Suppressor macrophage treated with lipopolysaccharide for 4 hours (primary cell): ENCODE measurements around the gene ZMYM5.
"Not testable (repeated sequence)": the region's sequence is repeated elsewhere in the genome, so short reads cannot be mapped to it uniquely, and the experiment has no call there.

Experiments used
- DNase-seq: peaks from one replicate; pipeline ENCODE4 v3.0.0-alpha.2; 2020

ZMYM5 gene

DNA sequence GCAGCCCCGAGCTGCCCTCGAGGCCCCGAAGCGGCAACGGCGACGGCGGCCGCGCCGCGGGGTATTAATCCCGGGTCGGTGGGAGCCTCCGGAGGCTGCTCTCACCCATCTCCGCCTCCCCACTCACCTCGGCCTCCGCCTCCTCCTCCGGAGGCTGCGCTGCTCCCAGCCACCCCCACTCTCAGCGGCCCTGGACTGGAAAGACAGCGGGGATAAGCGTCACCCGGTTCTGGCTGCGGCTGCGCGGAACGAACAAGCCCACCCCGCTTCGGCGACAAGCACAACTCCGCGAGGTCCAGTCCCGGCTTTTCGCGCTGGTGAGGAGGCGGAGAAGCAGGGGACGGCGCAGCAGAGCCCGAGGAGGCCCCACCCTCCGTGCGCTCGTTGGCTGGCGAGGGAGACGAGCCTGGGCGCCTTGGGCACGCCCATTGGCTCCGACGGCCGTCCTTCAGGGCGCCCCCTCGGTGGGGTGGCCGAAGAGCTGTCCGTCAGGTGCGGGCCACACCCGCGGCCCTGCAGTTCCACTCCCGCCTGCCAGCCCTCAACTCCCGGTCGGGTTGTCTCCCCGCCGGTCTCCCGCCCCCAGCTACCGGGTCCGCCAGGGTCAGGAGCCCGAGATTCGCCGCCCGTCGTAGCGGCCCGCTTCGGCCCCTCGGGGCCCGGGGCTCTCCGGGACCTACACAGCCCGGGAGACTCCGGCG, at the start of gene ZMYM5:
TSS of gene ZMYM5 (minus strand) at position 327 of the 701 bp plus-strand sequence. CDS start 11,469 bp downstream, outside the sequence.
- DNase-seq: peak; percentile 99

DNA sequence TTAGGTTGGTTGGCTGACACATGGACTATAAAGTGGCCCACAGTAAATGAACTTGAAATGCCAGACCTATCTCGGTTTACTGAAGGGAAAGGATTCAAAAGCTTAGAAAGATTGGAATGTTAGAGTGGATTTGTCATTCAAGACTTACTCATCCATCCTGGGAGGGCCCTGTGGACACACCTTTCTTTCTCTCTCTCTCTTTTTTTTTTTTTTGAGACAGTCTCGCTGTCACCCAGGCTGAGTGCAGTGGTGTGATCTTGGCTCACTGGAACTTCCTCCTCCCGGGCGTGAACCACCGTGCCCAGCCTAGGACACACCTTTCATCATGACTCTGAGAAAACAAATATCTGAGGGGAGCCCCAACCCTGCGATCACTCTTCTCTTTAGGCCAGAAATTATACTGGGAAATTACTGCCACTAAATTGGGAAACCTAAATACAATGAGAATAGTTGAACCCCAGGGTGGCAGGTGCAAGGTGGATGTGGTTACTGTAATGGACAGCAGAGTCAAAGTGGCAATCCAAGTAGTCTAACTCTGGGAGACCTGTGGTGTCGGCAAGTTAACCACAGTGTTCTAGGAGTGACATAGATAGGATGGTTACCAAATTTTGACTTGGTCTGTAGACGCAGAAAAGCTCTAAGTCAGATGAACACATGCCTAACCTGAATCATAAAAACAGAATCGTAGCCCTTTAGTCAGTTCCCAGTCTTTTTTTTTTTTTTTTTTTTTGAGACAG, 47.1 kb upstream of the ZMYM5 start:
- no peak for DNase-seq

DNA sequence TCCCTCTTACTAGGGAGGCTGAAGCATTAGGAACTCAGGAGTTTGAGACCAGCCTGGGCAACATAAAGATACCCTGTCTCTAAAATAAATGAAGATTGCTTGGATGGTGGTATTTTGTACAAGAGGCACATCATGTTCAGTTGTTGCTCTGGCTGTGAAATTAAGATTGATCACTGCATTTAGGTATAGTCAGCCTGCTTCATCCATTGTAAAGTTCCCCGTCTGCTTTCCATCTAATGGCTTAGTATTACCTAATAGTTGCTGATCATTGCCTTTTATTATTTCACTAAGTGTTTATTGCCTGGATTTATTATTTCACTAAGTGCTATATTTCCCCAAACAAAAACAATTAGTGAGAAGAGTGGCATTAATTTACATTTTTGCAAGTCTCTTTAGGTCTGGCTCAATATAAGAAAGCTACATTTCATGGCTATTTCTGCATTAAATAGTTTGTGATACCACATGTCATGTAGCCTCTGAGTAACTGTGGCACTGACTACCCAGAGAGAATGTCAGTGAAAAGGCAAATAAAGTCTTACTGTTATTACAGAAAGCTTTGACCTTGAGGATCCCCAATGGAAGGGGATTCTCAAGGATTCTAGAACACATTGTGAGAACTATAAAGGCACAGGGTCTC, 45.0 kb upstream of the ZMYM5 start:
- no peak for DNase-seq

DNA sequence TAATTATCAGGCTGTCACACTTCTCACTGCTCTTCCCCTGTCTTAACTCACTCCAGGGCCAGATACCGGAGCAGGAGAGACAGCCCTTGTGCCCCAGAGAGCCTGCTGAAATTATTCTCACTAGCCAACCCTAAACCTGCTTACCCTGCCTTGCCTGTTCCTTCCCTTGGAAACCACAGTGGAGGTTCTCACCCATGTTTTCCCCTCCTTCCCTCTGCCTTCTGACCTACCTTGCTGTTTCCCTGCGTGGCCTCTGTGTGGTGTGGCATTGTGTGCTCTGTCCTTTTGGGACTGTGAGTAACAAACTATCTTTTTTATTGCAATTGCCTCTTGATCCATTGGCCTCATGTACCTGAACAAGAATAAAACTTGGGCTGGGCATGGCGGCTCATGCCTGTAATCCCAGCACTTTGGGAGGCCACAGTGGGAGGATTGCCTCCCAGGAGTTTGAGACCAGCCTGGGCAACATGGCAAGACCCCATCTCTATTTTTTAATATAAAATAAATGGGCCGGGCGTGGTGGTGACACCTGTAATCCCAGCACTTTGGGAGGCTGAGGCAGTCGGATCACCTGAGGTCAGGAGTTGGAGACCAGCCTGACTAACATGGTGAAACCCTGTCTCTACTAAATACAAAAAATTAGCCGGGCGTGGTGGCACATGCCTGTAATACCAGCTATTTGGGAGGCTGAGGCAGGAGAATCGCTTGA, 42.2 kb upstream of the ZMYM5 start:
- not testable (repeated sequence) for DNase-seq

DNA sequence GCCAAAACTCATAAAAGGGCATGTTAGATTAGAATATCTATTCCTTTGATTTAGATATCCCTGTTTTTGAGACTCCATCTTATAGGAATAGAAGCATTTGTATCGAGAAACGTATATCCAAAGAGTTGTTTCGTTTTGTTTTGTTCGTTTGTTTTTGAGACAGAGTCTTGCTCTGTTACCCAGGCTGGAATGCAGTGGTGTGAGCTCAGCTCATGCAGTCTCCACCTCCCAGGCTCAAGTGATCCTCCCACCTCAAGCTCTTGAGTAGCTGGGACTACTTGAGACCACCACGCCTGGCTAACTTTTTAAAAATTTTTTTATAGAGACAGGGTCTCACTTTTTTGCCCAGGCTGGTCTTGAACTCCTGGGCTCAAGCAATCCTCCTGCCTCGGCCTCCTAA, 26.6 kb upstream of the ZMYM5 start:
- DNase-seq: no peak

DNA sequence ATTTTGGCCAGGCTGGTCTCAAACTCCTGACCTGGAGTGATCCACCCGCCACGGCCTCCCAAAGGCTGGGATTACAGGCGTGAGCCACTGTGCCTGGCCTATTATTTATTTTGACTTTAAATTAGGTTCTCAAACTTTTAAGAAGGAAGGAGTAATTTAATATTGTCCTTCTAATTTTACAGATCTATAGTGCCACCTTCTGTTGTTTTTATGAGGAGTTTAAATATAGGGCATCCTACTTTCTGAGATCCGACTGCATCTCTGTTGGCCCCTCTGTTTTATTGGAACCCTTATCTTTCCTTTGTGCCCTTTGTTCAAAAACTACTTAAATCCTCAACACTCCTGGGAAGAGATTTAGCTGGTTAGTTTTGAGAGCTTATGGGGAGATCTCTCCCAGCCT, 25.4 kb upstream of the ZMYM5 start:
- no peak for DNase-seq

DNA sequence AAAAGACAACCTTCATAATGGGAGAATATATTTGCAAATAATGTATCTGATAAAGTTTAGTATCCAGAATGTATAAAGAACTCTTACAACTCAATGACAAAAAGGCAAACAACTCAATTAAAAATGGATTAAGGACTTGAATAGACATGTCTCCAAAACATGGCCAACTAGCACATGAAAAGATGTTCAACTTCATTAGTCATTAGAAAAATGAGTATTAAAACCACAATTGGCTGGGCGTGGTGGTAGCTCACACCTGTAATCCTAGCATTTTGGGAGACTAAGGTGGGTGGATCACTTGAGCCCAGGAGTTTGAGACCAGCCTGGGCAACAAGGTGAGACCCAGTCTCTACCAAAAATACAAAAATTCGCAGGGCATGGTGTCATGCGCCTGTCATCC, 18.8 kb upstream of the ZMYM5 start:
- DNase-seq: no peak

DNA sequence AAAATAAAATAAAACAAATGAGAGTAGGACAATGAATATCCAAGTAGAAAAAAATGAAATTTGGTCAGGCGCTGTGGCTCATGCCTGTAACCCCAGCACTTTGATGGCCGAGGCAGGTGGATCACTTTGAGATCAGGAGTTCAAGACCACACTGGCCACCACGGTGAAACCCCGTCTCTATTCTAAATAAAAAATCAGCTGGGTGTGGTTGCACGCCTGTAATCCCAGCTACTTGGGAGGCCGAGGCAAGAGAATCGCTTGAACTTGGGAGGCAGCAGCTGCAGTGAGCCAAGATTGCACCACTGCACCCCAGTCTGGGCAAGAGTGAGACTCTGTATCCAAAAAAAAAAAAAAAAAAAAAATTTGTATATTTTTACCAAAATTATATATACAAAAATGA, 18.2 kb upstream of the ZMYM5 start:
- no peak for DNase-seq

DNA sequence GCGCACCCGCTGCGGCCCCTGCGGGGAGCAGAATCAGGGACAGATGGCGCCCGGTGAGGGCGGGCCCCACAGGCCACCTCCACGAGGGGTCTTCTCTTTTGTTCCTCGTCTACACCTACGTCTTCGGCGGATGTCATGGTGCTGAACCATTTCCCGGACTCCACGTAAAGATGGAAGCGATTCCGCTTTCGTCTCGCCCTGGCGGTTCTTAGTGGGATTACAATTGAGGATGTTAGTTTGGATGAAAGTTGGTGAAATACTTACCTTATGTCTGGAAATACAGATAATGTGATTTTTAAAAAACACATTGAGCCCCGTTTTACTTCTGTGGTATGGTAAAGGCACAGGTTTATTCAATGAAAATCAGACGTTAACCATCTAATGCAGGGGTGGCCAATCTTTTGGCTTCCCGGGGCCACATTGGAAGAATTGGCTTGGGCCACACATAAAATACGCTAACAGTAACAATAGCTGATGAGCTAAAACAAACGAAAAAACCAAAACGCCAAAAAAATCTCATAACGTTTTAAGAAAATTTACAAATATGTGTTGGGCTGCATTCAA, 1.4 kb upstream of the ZMYM5 start:
- peak; percentile 83 for DNase-seq

DNA sequence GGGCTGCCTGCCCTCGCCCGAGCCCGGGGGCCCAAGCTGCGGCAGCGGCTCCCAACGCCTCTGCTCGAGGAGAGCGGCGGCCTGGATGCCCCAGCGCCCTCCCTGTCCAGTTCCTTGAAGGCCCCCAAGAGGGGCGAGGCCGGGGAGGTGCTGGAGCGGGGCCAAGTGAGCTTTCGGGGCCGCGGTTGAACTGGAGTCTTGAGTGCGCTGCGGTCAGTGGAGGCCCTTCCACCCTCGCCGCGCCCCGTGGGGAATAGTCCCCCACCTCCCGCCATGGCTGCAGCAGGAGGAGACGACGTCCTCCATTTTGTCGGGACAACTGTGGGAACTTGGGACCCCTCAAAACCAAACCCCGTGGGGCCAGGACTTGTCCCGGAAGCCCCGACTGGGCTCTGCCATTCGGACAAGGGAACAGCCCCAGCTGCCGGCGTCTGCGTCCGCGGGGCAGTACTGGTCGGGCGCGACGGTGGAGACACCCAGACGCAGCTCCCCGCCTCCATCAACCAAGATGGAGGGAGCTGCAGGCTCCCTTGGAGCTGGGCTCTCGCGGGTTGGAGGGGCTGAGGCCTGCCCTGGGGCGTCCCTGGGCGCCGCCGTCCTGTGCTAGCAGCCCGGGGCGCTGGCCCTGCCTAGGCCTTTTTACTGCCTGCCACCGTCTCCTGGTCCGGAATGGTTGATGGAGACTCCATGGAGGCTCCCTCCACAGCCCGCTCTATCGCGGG, 736 bp upstream of the ZMYM5 start:
- DNase-seq: peak; percentile 29

DNA sequence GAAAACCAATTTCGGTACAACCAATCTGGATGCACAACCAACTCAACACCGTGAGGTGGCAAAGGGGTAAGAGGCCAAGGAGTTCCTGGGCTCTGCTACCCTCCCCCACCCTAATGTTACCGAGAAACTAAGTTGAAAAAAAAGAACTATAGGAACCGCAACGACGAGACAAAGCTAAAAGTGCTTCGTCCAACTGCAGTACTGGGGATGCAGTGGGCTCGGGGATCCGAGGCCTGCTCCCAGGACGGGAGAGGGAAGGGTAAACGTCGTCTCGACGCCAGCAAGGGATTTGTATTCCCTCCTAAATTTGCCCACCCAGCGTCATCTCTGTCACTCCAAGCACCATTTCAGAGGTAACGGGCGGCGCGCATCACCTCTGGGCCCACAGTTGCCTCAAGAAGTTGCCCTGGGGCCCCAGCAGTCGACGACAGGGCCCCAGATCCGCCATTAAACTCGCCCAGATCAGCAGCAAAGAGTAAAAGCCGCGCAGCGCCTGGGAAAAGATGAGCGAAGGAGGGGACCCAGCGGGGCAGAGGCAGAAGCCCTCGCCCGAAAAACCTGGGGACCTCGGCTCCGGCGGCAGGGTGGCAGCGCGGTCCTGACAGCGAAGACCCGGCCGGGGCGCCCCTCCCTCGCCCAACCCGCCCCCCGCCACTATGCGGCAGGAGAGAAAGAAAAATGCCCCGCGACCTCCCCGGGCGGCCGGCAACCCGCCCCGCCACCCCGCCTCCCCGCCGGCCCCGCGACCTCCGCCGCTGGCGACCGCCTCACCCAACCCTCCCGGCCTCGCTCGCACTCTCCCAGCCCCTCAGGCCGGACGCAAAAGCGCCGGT, 752 bp downstream of the ZMYM5 start:
- DNase-seq: peak; percentile 21

DNA sequence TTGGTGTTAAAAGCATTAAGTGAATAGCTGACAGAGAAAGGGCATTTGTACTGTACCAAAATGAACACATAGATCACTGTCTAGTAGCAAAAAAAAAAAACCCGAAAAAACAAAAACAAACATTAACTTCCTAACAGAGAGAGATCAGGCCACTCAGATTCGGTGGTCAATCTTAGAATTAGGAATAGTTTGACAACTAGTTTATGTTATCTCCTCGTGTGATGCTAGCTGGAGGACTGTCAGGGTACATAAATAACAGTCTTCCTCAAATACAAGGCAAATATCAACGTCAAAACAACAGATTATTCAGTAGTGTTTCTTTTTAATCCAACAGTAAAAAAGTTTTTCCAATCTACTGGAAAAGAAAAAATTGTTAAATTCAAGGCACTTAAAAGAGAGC, 1.7 kb downstream of the ZMYM5 start:
- DNase-seq: no peak

DNA sequence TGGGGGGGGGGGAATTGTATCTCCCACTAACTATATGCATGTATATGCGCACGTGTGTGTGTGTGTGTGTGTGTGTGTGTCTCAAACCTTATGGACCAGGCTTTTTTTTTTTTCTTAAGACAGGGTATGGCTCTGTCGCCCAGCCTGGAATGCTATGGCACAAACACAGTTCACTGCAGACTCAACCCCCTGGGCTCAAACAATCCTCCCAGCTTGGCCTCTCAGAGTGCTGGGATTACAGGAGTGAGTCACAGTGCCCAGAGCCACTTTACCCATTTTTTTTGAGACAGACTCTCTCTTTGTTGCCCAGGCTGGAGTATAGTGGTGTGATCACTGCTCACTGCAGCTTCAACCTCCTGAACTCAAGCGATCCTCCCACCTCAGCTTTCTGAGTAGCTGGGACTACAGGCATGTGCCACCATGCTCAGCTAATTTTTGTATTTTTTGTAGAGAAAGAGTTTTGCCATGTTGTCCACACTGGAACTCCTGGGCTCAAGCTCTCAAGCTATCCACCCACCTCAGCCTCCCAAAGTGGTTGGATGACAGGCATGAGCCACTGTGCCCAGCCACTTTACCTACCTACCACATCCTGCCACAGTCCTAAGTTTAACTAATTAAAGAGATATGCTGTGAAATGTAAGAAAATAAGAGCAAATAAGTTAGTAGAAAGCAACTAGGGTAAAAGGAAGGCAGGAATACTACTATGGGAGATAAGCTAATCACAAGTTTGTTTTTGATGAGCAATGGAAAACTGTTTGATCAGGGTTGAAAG, 2.4 kb downstream of the ZMYM5 start:
- DNase-seq: no peak

DNA sequence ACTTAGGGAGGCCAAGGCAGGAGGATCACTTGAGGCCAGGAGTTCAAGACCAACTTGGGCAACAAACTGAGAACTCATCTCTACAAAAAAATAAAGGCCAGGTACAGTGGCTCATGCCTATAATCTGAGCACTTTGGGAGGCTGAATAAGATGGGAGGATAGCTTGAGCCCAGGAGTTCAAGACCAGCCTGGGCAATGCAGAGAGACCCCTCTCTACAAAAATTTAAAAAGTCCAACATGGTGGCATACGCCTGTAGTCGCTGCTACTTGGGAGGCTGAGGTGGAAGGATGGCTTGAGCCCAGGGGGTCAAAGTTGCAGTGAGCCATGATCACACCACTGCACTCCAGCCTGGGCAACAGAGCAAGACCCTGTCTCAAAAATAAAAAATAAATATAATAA, 5.8 kb downstream of the ZMYM5 start:
- DNase-seq: not testable (repeated sequence)

DNA sequence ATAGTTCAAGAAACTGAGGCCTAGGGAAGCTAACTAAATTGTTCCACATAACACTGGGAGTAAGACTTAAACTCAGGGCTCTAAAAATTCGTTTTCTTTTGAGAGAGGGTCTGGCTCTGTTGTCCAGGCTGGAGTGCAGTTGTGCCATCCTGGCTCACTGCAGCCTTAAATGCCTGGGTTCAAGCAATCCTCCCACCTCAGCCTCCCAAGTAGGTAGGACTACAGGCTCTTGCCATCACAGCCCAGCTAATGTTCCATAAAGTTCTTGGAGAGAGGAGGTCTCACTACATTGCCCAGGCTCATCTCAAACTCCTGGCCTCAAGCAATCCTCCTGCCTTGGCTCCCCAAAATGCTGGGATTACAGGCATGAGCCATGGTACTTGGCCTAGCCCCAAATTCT, 10.7 kb downstream of the ZMYM5 start:
- no peak for DNase-seq

DNA sequence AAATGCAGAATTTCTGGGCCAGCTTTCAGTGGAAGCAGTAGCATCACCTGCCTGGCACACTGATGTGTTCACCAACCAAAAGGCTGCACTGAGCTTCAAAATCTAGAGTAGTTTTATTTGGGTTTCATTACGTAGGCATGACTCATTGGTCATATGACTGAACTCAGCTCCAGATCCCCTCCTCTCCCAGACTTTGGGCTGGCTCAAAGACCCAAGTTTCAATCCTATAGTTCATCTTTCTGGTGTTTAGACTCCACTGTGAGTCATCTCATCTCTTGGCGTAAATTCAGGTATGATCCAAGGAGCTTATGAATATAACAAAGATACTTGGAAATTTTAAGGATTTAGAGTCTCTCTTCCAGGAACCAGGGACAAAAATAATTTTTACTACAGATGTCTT, 17.7 kb downstream of the ZMYM5 start:
- DNase-seq: peak; percentile 55

DNA sequence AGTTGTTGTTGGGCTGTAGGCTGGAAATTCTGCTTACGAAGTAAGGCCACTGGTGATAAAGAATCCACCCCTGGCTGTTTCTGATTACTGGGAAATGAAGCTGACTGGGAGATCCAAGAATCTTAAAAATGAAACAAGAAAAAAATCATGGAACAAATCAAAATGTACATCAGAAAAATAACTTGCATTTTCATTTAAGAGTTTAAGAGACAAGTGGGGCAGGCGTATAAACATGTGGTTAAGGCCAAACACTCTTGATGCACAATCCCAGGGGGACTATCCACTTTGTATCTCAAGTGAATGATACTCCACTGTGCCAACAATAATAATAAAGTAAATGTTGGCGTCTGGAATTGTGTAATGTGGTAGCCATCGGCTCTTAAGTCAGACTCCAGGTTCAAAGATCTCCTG, 24.6 kb downstream of the ZMYM5 start:
- DNase-seq: no peak

DNA sequence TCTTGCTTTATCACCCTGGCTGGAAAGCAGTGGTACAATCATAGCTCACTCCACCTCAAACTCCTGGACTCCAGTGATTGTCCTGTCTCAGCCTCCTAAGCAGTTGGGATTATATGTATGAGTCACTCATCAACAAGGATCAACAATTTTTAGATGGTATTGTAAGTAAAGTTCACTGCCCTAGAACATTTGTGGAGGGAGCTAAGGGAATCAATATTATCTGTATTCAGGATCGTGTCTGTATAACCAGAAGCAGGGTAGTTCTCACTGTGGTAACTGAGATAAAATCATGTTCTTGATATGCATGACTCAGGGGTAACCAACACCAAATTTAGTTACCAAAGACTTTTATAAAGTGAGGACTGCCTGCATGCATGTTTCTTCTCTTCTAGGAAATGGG, 27.0 kb downstream of the ZMYM5 start:
- DNase-seq: no peak

DNA sequence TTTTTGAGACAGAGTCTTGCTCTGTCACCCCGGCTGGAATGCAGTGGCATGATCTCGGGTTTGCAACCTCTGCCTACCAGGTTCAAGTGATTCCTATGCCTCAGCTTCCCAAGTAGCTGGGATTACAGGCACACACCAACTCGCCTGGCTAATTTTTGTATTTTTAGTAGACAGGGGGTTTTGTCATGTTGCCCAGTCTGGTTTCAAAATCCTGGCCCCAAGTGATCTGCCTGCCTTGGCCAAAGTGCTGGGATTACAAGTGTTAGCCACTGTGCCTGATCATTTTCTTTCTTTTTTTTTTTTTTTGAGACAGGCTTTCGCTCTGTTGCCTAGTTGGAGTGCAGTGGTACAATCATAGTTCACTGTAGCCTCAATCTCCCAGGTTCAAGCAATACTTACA, 28.7 kb downstream of the ZMYM5 start:
- no peak for DNase-seq

DNA sequence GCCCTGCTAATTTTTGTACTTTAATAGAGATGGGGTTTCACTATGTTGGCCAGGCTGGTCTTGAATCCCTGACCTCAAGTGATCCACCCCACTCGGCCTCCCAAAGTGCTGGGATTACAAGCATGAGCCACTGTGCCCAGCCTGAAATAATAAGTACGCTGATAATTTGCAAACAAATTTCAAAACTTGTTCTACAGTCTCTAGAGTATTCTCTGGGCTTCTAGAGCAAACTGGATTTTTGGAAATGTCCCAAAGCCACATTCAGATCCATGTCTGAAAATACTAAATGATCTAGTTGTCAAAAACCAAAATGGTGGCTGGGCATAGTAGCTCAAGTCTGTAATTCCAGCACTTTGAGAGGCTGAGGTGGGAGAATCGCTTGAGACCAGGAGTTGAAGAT, 40.8 kb downstream of the ZMYM5 start:
- no peak for DNase-seq
